Heart left ventricle (tissue), 16 donors: Measurements from ENCODE around the gene TPRN. TPM values are rescaled to one million over a fixed set of nuclear protein-coding genes. Genes with fewer than 3 reads are reported as not detected.

Source experiments
- ATAC-seq, 4 donors: fragments of 200-7000 bp; cut with Tn5 transposase; one replicate each; pipeline ENCODE4 v1.9.1; 2020 to 2022; ENCODE audit warnings: moderate library complexity in 4 of 4, mild to moderate bottlenecking in 3 of 4, moderate number of reproducible peaks in 1 of 4
- DNase-seq, 5 donors: peaks; one replicate each; pipeline ENCODE4 v3.0.0-alpha.2; 2020
- H3K27ac ChIP-seq, 12 donors: fragments of 200-600 bp; sonication (generic) in 4 of 12; one replicate each; pipeline versions ENCODE4 v1.5.0 to v1.8.0; 2016 to 2022; ENCODE audit warnings: mild to moderate bottlenecking in 2 of 12
- H3K27me3 ChIP-seq, 9 donors: fragments of 200-600 bp; sonication (generic) in 2 of 9; one replicate each; pipeline versions ENCODE4 v1.5.1 to v1.8.0; 2016 to 2022; ENCODE audit warnings: mild to moderate bottlenecking in 3 of 9
- H3K36me3 ChIP-seq, 9 donors: fragments of 200-600 bp; sonication (generic) in 2 of 9; one replicate each; pipeline versions ENCODE4 v1.5.0 to v1.8.0; 2018 to 2022; ENCODE audit warnings: mild to moderate bottlenecking in 2 of 9
- H3K4me1 ChIP-seq, 12 donors: fragments of 200-600 bp; sonication (generic) in 4 of 12; one replicate each; pipeline versions ENCODE4 v1.5.0 to v1.8.0; 2016 to 2022; ENCODE audit warnings: mild to moderate bottlenecking in 3 of 12
- H3K4me3 ChIP-seq, 12 donors: fragments of 200-600 bp; sonication (generic) in 4 of 12; one replicate each; pipeline versions ENCODE4 v1.5.0 to v1.8.0; 2017 to 2022; ENCODE audit warnings: mild to moderate bottlenecking in 9 of 12, moderate library complexity in 4 of 12
- H3K9me3 ChIP-seq, 12 donors: fragments of 200-600 bp; sonication (generic) in 4 of 12; one replicate each; pipeline versions ENCODE4 v1.5.0 to v1.8.0; 2016 to 2022; ENCODE audit warnings: mild to moderate bottlenecking in 1 of 12
- CTCF ChIP-seq, 12 donors: fragments of 200-600 bp; sonication (generic) in 4 of 12; IDR thresholded peaks; one replicate each; pipeline versions ENCODE4 v1.5.0 to v1.8.0; 2018 to 2022; ENCODE audit warnings: antibody characterized with exemption in 12 of 12, mild to moderate bottlenecking in 5 of 12
- POLR2A ChIP-seq, 2 donors: fragments of 450-650 bp; IDR thresholded peaks; one replicate each; pipeline ENCODE4 v1.6.1; 2017; ENCODE audit warnings: antibody characterized with exemption in 2 of 2, mild to moderate bottlenecking in 2 of 2, moderate library complexity in 2 of 2
- WGBS, 4 donors: extraction: QIAGEN DNeasy Blood & Tissue Kit in 2 of 4; methylation state at CpG; one replicate each; pipeline versions ENCODE4 v1.1.5 to v1.1.7; 2013 to 2018; 5-methylcytosine and 5-hydroxymethylcytosine counted together
- intact Hi-C, 10 donors: fragments of 100-400 bp; cut with DNase I; formaldehyde crosslinking; loops; one replicate each; pipeline versions ENCODE4 v1.11.1 to v1.14.2; 2022
- polyA plus RNA-seq, 2 donors: library from polyadenylated mRNA; stranded (reverse); fragments of 200-250 nt; gene quantifications; one replicate each; pipeline ENCODE4 v1.2.3, GENCODE V29; 2013
- total RNA-seq, 9 donors: library from RNA; depleted of rRNA in 2 of 9; stranded (reverse); fragments of >200 nt in 2 of 9; fragmentation: NEBNext Ultra II Directional in 3 of 9; extraction: Animal tissue kit (Norgen Biotek cat#: 25700) in 3 of 9; gene quantifications; one replicate each; pipeline versions ENCODE4 v1.1.0 to v1.2.4, GENCODE V29; 2016 to 2023
- donor health status: ischemic (EF 13 %, LVEDD 7.1; RV severe dilation, severe dysfunction).
- donor health status: healthy with polysubstance abuse.
- donor health status: DM: no; HTN: yes; CAD: no.
- donor health status: DM: no; HTN: no; CAD: no.
- donor health status: ischemic (EF 25% LVEDD 6.9; RV normal size, moderate dysfunction).
- donor health status: ischemic (EF 25% LVEDD 5.7; RV mildly dilated, moderate dysfunction).
- donor health status: healthy.
- donor health status: DM: yes; HTN: yes; CAD: no.
- donor health status: ischemic (EF 35%, LVEDD 5.7; RV mildly dilated, moderate dysfunction).
- donor health status: nonischemic (EF 11% LVEDD 7.7; RV severe dilation, severe dysfunction).
- donor health status: DM: yes; HTN: yes; CAD: no.
- donor health status: PGD.
- donor health status: ischemic (EF 29% LVEDD 5.4; RV normal size, mild dysfunction).
- donor health status: nonischemic (EF 23%, LVEDD 6.1; RV moderate dilation, normal function).

The TPRN gene
- total and polyA plus RNA-seq, 11 donors: 11.5 to 18.0 (median 16.6) TPM

- Histone ChIP-seq H3K27ac (no peak overlapping the region), H3K9me3 (no peaks in the 10 kb centered on the region), H3K4me1 (peaks cover 0 to 4% (median 0%) of the 10 kb centered on the region in 12 donors), H3K4me3 (no peak overlapping the region), H3K36me3 (peaks cover 0 to 76% (median 60%) of the 10 kb centered on the region in 9 donors), H3K27me3 (no peaks in the 10 kb centered on the region)
- peak in 1 of 4 donors; percentile 7 for ATAC-seq
- TF ChIP-seq POLR2A (IDR thresholded peaks at IDR 0.05) (no peak), CTCF (IDR thresholded peaks at IDR 0.05) (no peak)
- 93 to 96% (median 95%) methylated on average over 12 to 17 of the region's 17 CpGs for WGBS, 4 donors
- intact Hi-C loops: loop anchor here in 4 of 10 donors (10.0 kb wide), 2 partner anchors 55 to 65 kb away; partner anchors contain the start of gene DPP7 (in 1 of the 4)
- no peak for DNase-seq
Measured at GRCh38 chr9:137179761-137180160, 20.8 kb downstream of the TPRN start.

GRCh38 chr9:137178939-137179630 lies 21.5 kb downstream of the TPRN start:
- no peak for ATAC-seq
- no peak for TF ChIP-seq CTCF (IDR thresholded peaks at IDR 0.05)
- no peaks in the 10 kb centered on the region for H3K27me3 ChIP-seq
- 90 to 92% (median 91%) methylated on average over 18 to 19 of the region's 19 CpGs for WGBS, 4 donors
- no peak overlapping the region for H3K27ac ChIP-seq
- no peaks in the 10 kb centered on the region for H3K9me3 ChIP-seq
- intact Hi-C loops: no loop called here
- peaks cover 0 to 73% (median 60%) of the 10 kb centered on the region in 9 donors for H3K36me3 ChIP-seq
- peaks cover 0 to 4% (median 0%) of the 10 kb centered on the region in 12 donors for H3K4me1 ChIP-seq
- no peak overlapping the region for H3K4me3 ChIP-seq
- DNase-seq: no peak

GRCh38 chr9:137178201-137178938 lies 22.2 kb downstream of the TPRN start:
- WGBS, 4 donors: 85 to 89% (median 87%) methylated on average over 21 to 23 of the region's 23 CpGs
- Histone ChIP-seq H3K27me3 (peaks cover 0 to under 1% (median 0%) of the 10 kb centered on the region in 9 donors), H3K9me3 (no peaks in the 10 kb centered on the region), H3K27ac (no peak overlapping the region), H3K36me3 (peaks cover 0 to 65% (median 53%) of the 10 kb centered on the region in 9 donors), H3K4me3 (no peak overlapping the region), H3K4me1 (peaks cover 0 to 4% (median 0%) of the 10 kb centered on the region in 12 donors)
- TF ChIP-seq CTCF (IDR thresholded peaks at IDR 0.05) (no peak), POLR2A (IDR thresholded peaks at IDR 0.05) (no peak)
- ATAC-seq: peak in 1 of 4 donors; percentile 10
- DNase-seq: no peak
- intact Hi-C loops: no loop called here
